NOMO-1 treated with dmso at 0.1 percent for 144 hours (cell line): ENCODE data around the gene SLC39A13.

Experiments used
- DNase-seq: peaks from one replicate; lab custom pipeline; 2025; ENCODE audit not compliant: unreplicated experiment; lab: John Stamatoyannopoulos, UW

SLC39A13 gene

DNA sequence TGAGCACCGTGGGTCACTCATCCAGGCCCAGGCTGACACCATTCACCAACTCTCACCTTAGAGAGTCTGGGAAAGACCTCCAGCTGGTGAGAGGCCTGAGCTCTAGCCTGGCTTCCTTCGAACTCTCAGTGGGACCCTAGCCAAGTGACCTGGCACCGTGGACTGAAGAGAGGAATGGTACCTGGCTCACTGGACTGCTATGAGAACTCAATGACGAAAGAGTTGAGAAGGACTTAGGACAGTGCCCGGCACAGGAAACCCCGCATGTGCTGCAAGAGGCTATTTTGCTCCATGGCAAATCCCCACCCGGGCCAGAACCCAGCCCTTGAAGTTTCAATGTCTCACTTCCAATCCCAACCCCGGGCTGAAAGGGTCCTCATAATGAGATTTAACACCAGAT lies 41.2 kb downstream of the SLC39A13 start:
- no peak for DNase-seq

- no peak for DNase-seq
These were observed 43.0 kb downstream of the SLC39A13 start for GRCh38 chr11:47451436-47451835.

- DNase-seq: no peak
These were observed 43.6 kb downstream of the SLC39A13 start for GRCh38 chr11:47451990-47452389.

GRCh38 chr11:47453365-47453764 lies 45.0 kb downstream of the SLC39A13 start:
- no peak for DNase-seq

DNA sequence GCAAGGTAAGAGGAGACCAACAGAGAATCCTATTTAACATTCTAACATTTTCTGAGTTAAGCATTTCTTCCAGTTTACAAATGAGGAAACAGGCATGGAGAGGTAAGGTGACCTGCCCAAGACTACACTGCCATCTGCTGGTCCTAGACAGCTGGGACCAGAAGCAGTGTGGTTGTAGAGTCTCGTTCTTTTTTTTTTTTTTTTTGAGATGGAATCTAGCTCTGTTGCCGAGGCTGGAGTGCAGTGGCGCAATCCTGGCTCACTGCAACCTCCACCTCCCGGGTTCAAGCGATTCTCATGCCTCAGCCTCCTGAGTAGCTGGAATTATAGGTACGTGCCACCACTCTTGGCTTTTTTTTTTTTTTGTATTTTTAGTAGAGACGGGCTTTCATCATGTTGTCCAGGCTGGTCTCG lies 45.9 kb downstream of the SLC39A13 start:
- peak; percentile 86 for DNase-seq

DNA sequence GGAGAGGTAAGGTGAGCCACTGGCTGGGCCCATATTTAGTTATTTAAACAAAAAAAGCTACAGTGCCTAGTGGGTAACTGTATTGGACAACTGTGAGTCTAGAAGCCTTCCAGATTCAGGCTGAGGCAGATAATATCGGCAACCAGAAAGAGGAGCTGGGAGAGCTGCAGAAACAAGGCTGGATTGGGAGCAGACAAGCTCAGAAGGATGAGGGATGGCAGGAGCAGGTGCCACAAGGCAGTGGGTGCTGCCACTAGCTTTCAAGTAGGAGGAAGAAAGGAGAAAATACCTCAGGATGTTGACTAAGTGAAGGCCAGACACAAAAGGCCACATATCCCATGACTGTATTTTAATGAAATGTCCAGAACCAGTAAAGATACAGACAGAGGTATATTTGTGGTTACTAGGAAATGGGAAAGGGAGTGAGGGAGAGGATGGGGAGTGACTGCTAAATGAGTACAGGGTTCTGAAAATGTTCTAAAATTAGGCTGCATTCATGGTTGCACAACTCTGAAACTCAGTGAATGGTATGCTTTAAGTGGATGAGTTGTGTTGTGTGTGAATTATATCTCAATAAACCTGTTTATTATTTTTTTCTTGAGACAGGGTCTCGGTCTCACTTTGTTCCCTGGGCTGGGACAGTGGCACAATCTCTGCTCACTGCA lies 52.3 kb downstream of the SLC39A13 start:
- DNase-seq: no peak

- no peak for DNase-seq
These were observed 53.5 kb downstream of the SLC39A13 start for GRCh38 chr11:47461876-47462275.

- no peak for DNase-seq
These were observed 56.1 kb downstream of the SLC39A13 start for GRCh38 chr11:47464483-47464882.
